Panc1 (cell line): ENCODE measurements around the gene CDH13.

Experiments used
- CTCF ChIP-seq: fragments of 450-650 bp; IDR thresholded peaks from 2 replicates; pipeline ENCODE4 v1.5.1; 2017; ENCODE audit warnings: mild to moderate bottlenecking
- POLR2AphosphoS5 ChIP-seq: IDR thresholded peaks from 2 replicates; pipeline ENCODE4 v1.6.1; 2012; ENCODE audit warnings: mild to moderate bottlenecking, low read depth, low read length, moderate library complexity

GRCh38 chr16:82829301-82829700, 202.5 kb downstream of the CDH13 start:
- TF ChIP-seq CTCF (no peak), POLR2AphosphoS5 (no peak)
